Endometrium (tissue), 2 donors: ENCODE results near the gene TMPRSS9.
"Not testable (repeated sequence)": the region's sequence is repeated elsewhere in the genome, so short reads cannot be mapped to it uniquely, and the experiment has no call there.

Experiments used
- FAIRE-seq: peaks from 2 replicates; lab custom pipeline; 2012; peaks lifted over from hg19 to GRCh38; lab: Jason Lieb, UNC
- donor health status: control.
- donor health status: control.

The TMPRSS9 gene

GRCh38 chr19:2394054-2394441, 34.0 kb downstream of the TMPRSS9 start:
- FAIRE-seq, result no peak

- no peak for FAIRE-seq
These were observed 34.6 kb downstream of the TMPRSS9 start for GRCh38 chr19:2394442-2395292.

GRCh38 chr19:2395293-2395829, 35.3 kb downstream of the TMPRSS9 start:
- FAIRE-seq, result not testable (repeated sequence)

- not testable (repeated sequence) for FAIRE-seq
These were observed 37.1 kb downstream of the TMPRSS9 start for GRCh38 chr19:2397173-2397572.

GRCh38 chr19:2398735-2399305, 38.8 kb downstream of the TMPRSS9 start:
- FAIRE-seq, result no peak

GRCh38 chr19:2399582-2399981, 39.5 kb downstream of the TMPRSS9 start:
- no peak for FAIRE-seq

- FAIRE-seq, result no peak
These were observed 48.2 kb downstream of the TMPRSS9 start for GRCh38 chr19:2408247-2408646.

- FAIRE-seq, result no peak
These were observed 49.4 kb downstream of the TMPRSS9 start for GRCh38 chr19:2409352-2409912.

GRCh38 chr19:2410023-2410422, 50.0 kb downstream of the TMPRSS9 start:
- FAIRE-seq, result no peak

- FAIRE-seq, result no peak
These were observed 51.6 kb downstream of the TMPRSS9 start for GRCh38 chr19:2411709-2412108.

GRCh38 chr19:2412449-2412848, 52.4 kb downstream of the TMPRSS9 start:
- FAIRE-seq, result no peak

GRCh38 chr19:2413159-2413558, 53.1 kb downstream of the TMPRSS9 start:
- FAIRE-seq, result no peak

GRCh38 chr19:2413629-2414028, 53.6 kb downstream of the TMPRSS9 start:
- FAIRE-seq, result no peak

GRCh38 chr19:2415281-2415972, 55.4 kb downstream of the TMPRSS9 start:
- no peak for FAIRE-seq

GRCh38 chr19:2415973-2416319, 55.9 kb downstream of the TMPRSS9 start:
- no peak for FAIRE-seq

- no peak for FAIRE-seq
These were observed 56.4 kb downstream of the TMPRSS9 start for GRCh38 chr19:2416321-2417097.

- not testable (repeated sequence) for FAIRE-seq
These were observed 57.4 kb downstream of the TMPRSS9 start for GRCh38 chr19:2417436-2417835.

GRCh38 chr19:2417881-2418406, 57.9 kb downstream of the TMPRSS9 start:
- no peak for FAIRE-seq

- FAIRE-seq, result no peak
These were observed 59.7 kb downstream of the TMPRSS9 start for GRCh38 chr19:2419754-2420153.

GRCh38 chr19:2420490-2420889, 60.4 kb downstream of the TMPRSS9 start:
- FAIRE-seq, result no peak

- no peak for FAIRE-seq
These were observed 61.7 kb downstream of the TMPRSS9 start for GRCh38 chr19:2421581-2422306.
